ENCODE measurements around the gene ZNF264.

Gene ZNF264

GRCh38 chr19:57269515-57270250 lies 78.4 kb downstream of the ZNF264 start:
- H3K36me3 ChIP-seq (ENCODE audit: control insufficient read depth in 2 of 2, insufficient read depth in 2 of 2, low read length in 2 of 2): no peaks in the 10 kb centered on the region
- no peaks in the 10 kb centered on the region for H3K27me3 ChIP-seq (ENCODE audit: control insufficient read depth in 2 of 2, insufficient read depth in 2 of 2, low read length in 2 of 2)
- no peaks in the 10 kb centered on the region for H3K9me3 ChIP-seq (ENCODE audit: control insufficient read depth in 2 of 2, low read length in 2 of 2)
- no peak overlapping the region for H3K4me3 ChIP-seq (ENCODE audit: low read length in 2 of 2)
- peak overlapping the region in 1 of 2 donors; percentile 3 for H3K9ac ChIP-seq (ENCODE audit: low read depth in 1 of 2, low read length in 2 of 2)
- H3K4me1 ChIP-seq (ENCODE audit: control insufficient read depth in 2 of 2, insufficient read depth in 2 of 2, low read length in 2 of 2): no peaks in the 10 kb centered on the region
- no peak overlapping the region for H3K27ac ChIP-seq (ENCODE audit: low read depth in 2 of 2, low read length in 2 of 2)

- peaks cover 0 to 2% of the 10 kb centered on the region in 2 donors for H3K36me3 ChIP-seq (ENCODE audit: control insufficient read depth in 2 of 2, insufficient read depth in 2 of 2, low read length in 2 of 2)
- no peak overlapping the region for H3K4me3 ChIP-seq (ENCODE audit: low read length in 2 of 2)
Measured at GRCh38 chr19:57271280-57271679, 80.0 kb downstream of the ZNF264 start.

More at GRCh38 chr19:57271280-57271679, 80.0 kb downstream of the ZNF264 start:
- no peak overlapping the region for H3K9ac ChIP-seq (ENCODE audit: low read depth in 1 of 2, low read length in 2 of 2)
- no peaks in the 10 kb centered on the region for H3K9me3 ChIP-seq (ENCODE audit: control insufficient read depth in 2 of 2, low read length in 2 of 2)
- no peaks in the 10 kb centered on the region for H3K27me3 ChIP-seq (ENCODE audit: control insufficient read depth in 2 of 2, insufficient read depth in 2 of 2, low read length in 2 of 2)
- no peaks in the 10 kb centered on the region for H3K4me1 ChIP-seq (ENCODE audit: control insufficient read depth in 2 of 2, insufficient read depth in 2 of 2, low read length in 2 of 2)
- H3K27ac ChIP-seq (ENCODE audit: low read depth in 2 of 2, low read length in 2 of 2): no peak overlapping the region
